ENCODE results near the gene C1orf210.

- TF ChIP-seq CTCF (IDR thresholded peaks at IDR 0.05), result no peak
- TF ChIP-seq EZH2 (IDR thresholded peaks at IDR 0.05; ENCODE audit: borderline replicate concordance, insufficient read depth, low read depth, low read length, poor library complexity, severe bottlenecking), result no peak
These were observed 48.3 kb downstream of the C1orf210 start for GRCh38 chr1:43237121-43237520.
